K562 (cell line): ENCODE data around the gene FAM83F. TPM values are rescaled to one million over a fixed set of nuclear protein-coding genes. Genes with fewer than 3 reads are reported as not detected.

Experiments
- ATAC-seq: fragments of 200-7000 bp; cut with Tn5 transposase; 3 replicates; pipeline ENCODE4 v1.9.1; 2020; ENCODE audit warnings: moderate library complexity
- BruUV-seq: library from RNA; stranded (reverse); fragments of 400-500 nt; replicated peaks from 2 replicates; lab custom pipeline; 2021; lab: Mats Ljungman, UMichigan
- CTCF ChIA-PET: fragments of 300-600 bp; formaldehyde crosslinking; extraction: SDS; loops from one replicate; lab custom pipeline; 2021; ENCODE audit warnings: low intra/inter-chr PET ratio; lab: Yijun Ruan, JAX
- POLR2A ChIA-PET: fragments of 300-600, 350-650 bp; sonication (Branson Sonifier 250); formaldehyde crosslinking; extraction: SDS; loops from one replicate; lab custom pipeline; 2021; ENCODE audit warnings: antibody characterized with exemption, inconsistent platforms; lab: Yijun Ruan, JAX
- DNase-seq, 4 experiments: peaks; one replicate each; pipeline versions ENCODE4 v3.0.0 to v3.0.0-alpha.2; 2011 to 2018; ENCODE audit warnings: low spot score in 3 of 4, mixed read lengths in 3 of 4; ENCODE audit errors: extremely low read depth in 1 of 4
- FAIRE-seq: peaks from 2 replicates; lab custom pipeline; 2011; peaks lifted over from hg19 to GRCh38; lab: Jason Lieb, UNC
- H2AFZ ChIP-seq: 2 replicates; pipeline ENCODE4 v1.6.0; 2011; ENCODE audit warnings: low read depth, low read length, control low read depth, inconsistent platforms
- H3K27ac ChIP-seq: fragments of 200-600 bp; 3 replicates; pipeline ENCODE4 v1.8.0; 2011; ENCODE audit warnings: low read depth, mild to moderate bottlenecking, control low read depth, inconsistent platforms, low read length, moderate library complexity, mixed read lengths; ENCODE audit errors: extremely low read depth
- H3K27me3 ChIP-seq, 2 experiments: fragments of 300-600 bp in 1 of 2; 2 replicates in 1 of 2; 3 replicates in 1 of 2; pipeline versions ENCODE4 v1.6.0 to v1.8.0; 2011; ENCODE audit warnings: inconsistent platforms in 2 of 2, low read length in 2 of 2, mild to moderate bottlenecking in 1 of 2, mixed read lengths in 1 of 2, moderate library complexity in 1 of 2; ENCODE audit not compliant: control insufficient read depth in 2 of 2, insufficient read depth in 2 of 2
- H3K36me3 ChIP-seq: fragments of 300-600 bp; 3 replicates; pipeline ENCODE4 v1.8.0; 2011; ENCODE audit warnings: mild to moderate bottlenecking, low read length, inconsistent platforms; ENCODE audit not compliant: control insufficient read depth, insufficient read depth
- H3K4me1 ChIP-seq, 2 experiments: fragments of 200-600 bp in 1 of 2; replicated peaks in 1 of 2; 2 replicates in 1 of 2; 3 replicates in 1 of 2; pipeline versions ENCODE4 v1.5.1 to v1.8.0; 2011; ENCODE audit warnings: inconsistent platforms in 2 of 2, low read length in 2 of 2, mild to moderate bottlenecking in 1 of 2, mixed read lengths in 1 of 2, moderate library complexity in 1 of 2; ENCODE audit not compliant: control insufficient read depth in 2 of 2, insufficient read depth in 2 of 2
- H3K4me2 ChIP-seq: 2 replicates; pipeline ENCODE4 v1.6.1; 2011; ENCODE audit warnings: low read length, control low read depth, inconsistent platforms, mixed read lengths; ENCODE audit not compliant: insufficient read depth
- H3K4me3 ChIP-seq: fragments of 200-600 bp; sonication (generic), shearing (Covaris generic); 2 replicates; pipeline ENCODE4 v1.5.1; 2016; ENCODE audit warnings: control low read depth, inconsistent platforms
- H3K79me2 ChIP-seq: fragments of 200-600 bp; 3 replicates; pipeline ENCODE4 v1.8.0; 2011; ENCODE audit warnings: low read length, inconsistent platforms; ENCODE audit not compliant: control insufficient read depth, insufficient read depth
- H3K9ac ChIP-seq, 2 experiments: 2 replicates each; pipeline versions ENCODE4 v1.6.0 to v1.6.1; 2011; ENCODE audit warnings: low read depth in 2 of 2, low read length in 2 of 2, control low read depth in 1 of 2, inconsistent platforms in 1 of 2, mild to moderate bottlenecking in 1 of 2, mixed read lengths in 1 of 2; ENCODE audit not compliant: insufficient read depth in 1 of 2
- H3K9me1 ChIP-seq: one replicate; pipeline ENCODE4 v1.6.0; 2011; ENCODE audit warnings: inconsistent platforms, mild to moderate bottlenecking, low read length, moderate library complexity; ENCODE audit not compliant: control insufficient read depth, insufficient read depth
- H3K9me3 ChIP-seq: replicated peaks from 2 replicates; pipeline ENCODE4 v1.5.1; 2011; ENCODE audit warnings: low read depth, low read length, inconsistent platforms; ENCODE audit not compliant: control insufficient read depth, insufficient read depth
- H4K20me1 ChIP-seq: replicated peaks from 2 replicates; pipeline ENCODE4 v1.6.1; 2011; ENCODE audit warnings: low read length, inconsistent platforms, mixed read lengths; ENCODE audit not compliant: control insufficient read depth, insufficient read depth
- EWSR1 ChIP-seq: fragments of 450-650 bp; IDR thresholded peaks from 2 replicates; pipeline ENCODE4 v1.6.1; 2018; ENCODE audit warnings: borderline replicate concordance, mild to moderate bottlenecking, low read depth, moderate library complexity; ENCODE audit not compliant: partially characterized antibody
- GTF2A2 ChIP-seq: IDR thresholded peaks from 2 replicates; pipeline ENCODE4 v1.6.1; 2016; ENCODE audit warnings: mild to moderate bottlenecking, missing genetic modification characterization, missing compliant biosample characterization
- HINFP ChIP-seq: fragments of 450-650 bp; conservative IDR thresholded peaks from 2 replicates; pipeline ENCODE4 v1.6.1; 2016; ENCODE audit warnings: missing genetic modification characterization, low read depth, mild to moderate bottlenecking, control low read depth, missing compliant biosample characterization
- NR2F6 ChIP-seq: fragments of 450-650 bp; formaldehyde crosslinking; IDR thresholded peaks from 2 replicates; pipeline ENCODE4 v1.4.0; 2020; ENCODE audit warnings: mild to moderate bottlenecking
- NR4A1 ChIP-seq, 2 experiments: fragments of 250-450 bp in 1 of 2; fragments of 450-650 bp in 1 of 2; sonication (Bioruptor Pico) in 1 of 2; IDR thresholded peaks; 2 replicates each; pipeline versions ENCODE4 v1.4.0 to v1.6.1; 2016 to 2020; ENCODE audit warnings: mild to moderate bottlenecking in 2 of 2, missing compliant biosample characterization in 1 of 2, missing genetic modification characterization in 1 of 2, moderate library complexity in 1 of 2
- OTX1 ChIP-seq: fragments of 450-650 bp; formaldehyde crosslinking; IDR thresholded peaks from 2 replicates; pipeline ENCODE4 v1.4.0; 2022; ENCODE audit warnings: mild to moderate bottlenecking
- PHB ChIP-seq: fragments of 250-450 bp; sonication (Bioruptor Pico); IDR thresholded peaks from 2 replicates; pipeline ENCODE4 v1.5.0; 2021
- POLR2AphosphoS2 ChIP-seq: IDR thresholded peaks from 2 replicates; pipeline ENCODE4 v1.6.1; 2012; ENCODE audit warnings: low read length, improper control_type of control experiment
- RFX1 ChIP-seq: fragments of 450-650 bp; IDR thresholded peaks from 2 replicates; pipeline ENCODE4 v1.6.1; 2016; ENCODE audit warnings: mild to moderate bottlenecking, moderate library complexity
- RNF2 ChIP-seq: sonication (generic); IDR thresholded peaks from 2 replicates; pipeline ENCODE4 v1.6.1; 2016
- TAL1 ChIP-seq: fragments of 450-650 bp; IDR thresholded peaks from 2 replicates; pipeline ENCODE4 v1.6.1; 2016; ENCODE audit warnings: mild to moderate bottlenecking
- YY1 ChIP-seq, 3 experiments: IDR thresholded peaks; 2 replicates each; pipeline ENCODE4 v1.6.1; 2011; ENCODE audit warnings: low read length in 2 of 3, mild to moderate bottlenecking in 2 of 3, moderate library complexity in 2 of 3, borderline replicate concordance in 1 of 3, control low read depth in 1 of 3, low read depth in 1 of 3; ENCODE audit not compliant: insufficient read depth in 3 of 3, insufficient replicate concordance in 2 of 3, control insufficient read depth in 1 of 3, insufficient read length in 1 of 3; ENCODE audit errors: extremely low read depth in 1 of 3
- ZHX1 ChIP-seq: fragments of 150-350 bp; conservative IDR thresholded peaks from 2 replicates; pipeline ENCODE4 v1.6.1; 2014; ENCODE audit warnings: low read length
- ZNF143 ChIP-seq: sonication (generic); formaldehyde crosslinking; IDR thresholded peaks from 2 replicates; pipeline ENCODE4 v1.9.0; 2022; ENCODE audit warnings: mild to moderate bottlenecking, missing genetic modification reagents
- ZNF586 ChIP-seq: fragments of 450-650 bp; formaldehyde crosslinking; conservative IDR thresholded peaks from 2 replicates; pipeline ENCODE4 v1.4.0; 2020; ENCODE audit warnings: mild to moderate bottlenecking, moderate library complexity
- WGBS: fragments of 100-300 bp; shearing (Covaris generic); methylation state at CpG from one replicate; pipeline ENCODE4 v1.1.6; 2016; ENCODE audit warnings: low coverage, mixed read lengths; ENCODE audit not compliant: insufficient coverage; ENCODE audit errors: missing lambda C conversion rate; 5-methylcytosine and 5-hydroxymethylcytosine counted together
- in situ Hi-C: fragments of 300-500 bp; cut with MboI; formaldehyde crosslinking; loops from 4 replicates; pipeline ENCODE4 v1.15.0; 2018; ENCODE audit warnings: inconsistent platforms, mixed read lengths
- intact Hi-C: fragments of 100-400 bp; cut with micrococcal nuclease; formaldehyde crosslinking; loops from 2 replicates; pipeline ENCODE4 v1.14.2; 2022
- polyA plus RNA-seq, 8 experiments: library from polyadenylated mRNA; depleted of rRNA in 4 of 8; stranded (reverse) in 5 of 8; unstranded in 3 of 8; fragments of >200 nt; fragmentation: Nextera tagmentation in 2 of 8; fragmentation: Illumina TruSeq in 1 of 8; extraction: Ambion mirVana in 2 of 8; extraction: Trizol in 1 of 8; gene quantifications; 2 replicates each; pipeline versions ENCODE4 v1.2.1 to v1.2.3, GENCODE V29; 2011 to 2014; ENCODE audit warnings: inconsistent platforms in 1 of 8, missing spikeins in 1 of 8
- total RNA-seq, 7 experiments: library from RNA; depleted of rRNA in 6 of 7; stranded (reverse); fragments of >200 nt in 6 of 7; fragmentation: Illumina TruSeq in 2 of 7; extraction: Trizol in 2 of 7; gene quantifications; 2 replicates each; pipeline versions ENCODE4 v1.2.1 to v1.2.3, GENCODE V29; 2011 to 2021; ENCODE audit warnings: low replicate concordance in 1 of 7

FAM83F gene
- total and polyA plus RNA-seq, 9 of the 15 experiments (the other 6 are each of a cell fraction or from before 2014, with no cell fraction given) = under 0.01 to 0.13 (median 0.04) TPM; not detected in 1

DNA sequence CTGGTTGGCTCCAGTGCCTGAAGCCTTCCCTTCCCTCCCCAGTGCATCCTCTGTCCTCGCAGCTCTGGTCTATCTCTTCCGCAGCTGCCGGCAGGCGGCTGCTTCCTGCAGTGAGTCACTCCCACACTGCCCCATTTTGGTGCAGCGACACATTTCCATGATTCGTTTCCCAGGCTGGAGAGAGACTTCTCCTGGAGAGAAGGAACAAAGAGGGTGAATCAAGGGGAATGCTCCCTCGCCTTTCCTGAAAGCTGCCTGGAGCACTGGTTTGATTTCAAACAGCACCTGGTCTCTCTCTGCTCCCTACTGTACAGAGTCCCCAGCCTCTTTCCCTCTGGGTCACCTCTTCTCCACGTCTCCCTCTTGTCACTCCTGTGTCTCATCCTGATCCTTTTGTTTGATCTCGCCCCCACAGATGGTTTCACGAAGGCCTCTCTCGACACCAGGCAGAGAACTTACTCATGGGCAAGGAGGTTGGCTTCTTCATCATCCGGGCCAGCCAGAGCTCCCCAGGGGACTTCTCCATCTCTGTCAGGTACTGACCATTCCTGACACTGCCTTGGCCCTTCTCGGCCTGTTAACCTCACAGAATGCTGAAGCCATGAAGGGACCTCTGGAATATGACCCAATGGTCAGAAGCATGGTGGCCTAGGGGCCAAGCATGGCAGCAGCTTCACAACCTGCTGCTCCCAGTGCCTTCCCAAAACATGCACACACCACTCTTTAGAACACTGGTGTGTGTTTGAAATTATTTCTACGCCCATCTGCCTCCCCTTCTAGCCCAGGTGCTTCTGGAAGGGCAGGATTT lies 34.9 kb upstream of the FAM83F start, which contains the start of gene TMA7B:
Gene TMA7B (plus strand): TSS at position 758 of the 808 bp plus-strand sequence. CDS start 3,978 bp downstream, outside the sequence.
- H4K20me1 ChIP-seq = no peaks in the 10 kb centered on the region
- peaks cover 3% of the 10 kb centered on the region for H3K9me1 ChIP-seq
- DNase-seq = peak; percentile 49 to 68 (median 53)
- in situ Hi-C loops = no loop called here
- peak within 1 kb of the TSS; percentile 70; the same call in 1 of the 2 replicates for H2AFZ ChIP-seq
- peak within 1 kb of the TSS; percentile 29; the same call in 1 of the 2 replicates for H3K4me2 ChIP-seq
- H3K4me3 ChIP-seq = no peak within 1 kb of the TSS
- H3K9ac ChIP-seq = peak within 1 kb of the TSS; percentile 62 to 75
- WGBS = 48% methylated on average over 13 of the region's 14 CpGs
- peaks cover 24 to 41% of the 10 kb centered on the region in 2 experiments for H3K4me1 ChIP-seq
- no peaks in the 10 kb centered on the region; the same call in 2 of the 3 replicates for H3K79me2 ChIP-seq
- CTCF ChIA-PET = no interaction called here
- peak; percentile 77 for ATAC-seq
- intact Hi-C loops = no loop called here
- no peaks in the 10 kb centered on the region for H3K27me3 ChIP-seq
- peak within 1 kb of the TSS; percentile 95 for H3K27ac ChIP-seq
- 0 out of 2 replicates have a peak, but pooled peaks cover 3% of the 10 kb centered on the region for H3K9me3 ChIP-seq
- BruUV-seq = no TSS peak
- POLR2A ChIA-PET = interaction anchor here (1.1 to 2.4 kb wide), 3 partner anchors 13 to 17 kb away, joined by 3 to 13 read pairs (median 3); no protein-coding TSS in a partner anchor
- FAIRE-seq = peak; percentile 89
- H3K36me3 ChIP-seq = peaks cover 92% of the 10 kb centered on the region
- no peak for TF ChIP-seq OTX1 (CRISPR knock-in tag)
- TF ChIP-seq YY1 (IDR thresholded peaks at IDR 0.05; ENCODE audit: borderline replicate concordance in 1 of 3, control insufficient read depth in 1 of 3, extremely low read depth in 1 of 3, insufficient read depth in 3 of 3, insufficient read length in 1 of 3, insufficient replicate concordance in 2 of 3, low read depth in 1 of 3, low read length in 2 of 3) = peak in 1 of 3 experiments; percentile 71
- TF ChIP-seq POLR2AphosphoS2 = no peak
- no peak for TF ChIP-seq ZHX1
- no peak for TF ChIP-seq NR2F6
- TF ChIP-seq GTF2A2 (tag) = no peak
- no peak for TF ChIP-seq PHB (CRISPR knock-in tag)
- TF ChIP-seq EWSR1 = no peak
- TF ChIP-seq ZNF586 = no peak
- no peak for TF ChIP-seq RFX1
- no peak for TF ChIP-seq ZNF143 (CRISPR knock-in tag)
- TF ChIP-seq TAL1 = no peak
- TF ChIP-seq NR4A1 (CRISPR knock-in tag; IDR thresholded peaks at IDR 0.05) = 0 out of 2 replicates have a peak, but pooled peaks have one; percentile 19
- TF ChIP-seq NR4A1 (tag; IDR thresholded peaks at IDR 0.05) = no peak
- TF ChIP-seq HINFP = no peak
- TF ChIP-seq RNF2 = no peak
